DND-41 (cell line): ENCODE measurements around the gene TLE1.

Source experiments
- ATAC-seq: fragments of 200-7000 bp; cut with Tn5 transposase; 3 replicates; pipeline ENCODE4 v1.9.1; 2021; ENCODE audit warnings: low read depth; ENCODE audit not compliant: insufficient read depth
- DNase-seq: peaks from one replicate; pipeline ENCODE4 v3.0.0-alpha.2; 2020
- H2AFZ ChIP-seq: 2 replicates; pipeline ENCODE4 v1.6.0; 2012; ENCODE audit warnings: low read depth, low read length
- H3K27ac ChIP-seq: 2 replicates; pipeline ENCODE4 v1.5.1; 2012; ENCODE audit warnings: low read length, inconsistent platforms
- H3K27me3 ChIP-seq: fragments of 200-600 bp; sonication (generic); 2 replicates; pipeline ENCODE4 v1.6.0; 2012; ENCODE audit warnings: low read length, mild to moderate bottlenecking, inconsistent platforms; ENCODE audit not compliant: insufficient read depth, poor library complexity
- H3K36me3 ChIP-seq: 2 replicates; pipeline ENCODE4 v1.5.1; 2012; ENCODE audit warnings: low read length, inconsistent platforms; ENCODE audit not compliant: insufficient read depth
- H3K4me1 ChIP-seq: 2 replicates; pipeline ENCODE4 v1.5.1; 2012; ENCODE audit warnings: mild to moderate bottlenecking, low read length; ENCODE audit not compliant: insufficient read depth
- H3K4me2 ChIP-seq: 2 replicates; pipeline ENCODE4 v1.6.0; 2012; ENCODE audit warnings: mild to moderate bottlenecking, moderate library complexity, low read length, inconsistent platforms; ENCODE audit not compliant: insufficient read depth
- H3K4me3 ChIP-seq, 2 experiments: fragments of 200-600 bp in 1 of 2; shearing (Covaris generic) in 1 of 2; 2 replicates each; pipeline ENCODE4 v1.5.1; 2012 to 2016; ENCODE audit warnings: inconsistent platforms in 2 of 2, low read length in 2 of 2, mild to moderate bottlenecking in 2 of 2, low read depth in 1 of 2, moderate library complexity in 1 of 2
- H3K79me2 ChIP-seq: 2 replicates; pipeline ENCODE4 v1.6.0; 2012; ENCODE audit warnings: low read length, inconsistent platforms; ENCODE audit not compliant: insufficient read depth
- H3K9ac ChIP-seq: 2 replicates; pipeline ENCODE4 v1.6.0; 2012; ENCODE audit warnings: low read depth, mild to moderate bottlenecking, inconsistent platforms, low read length, moderate library complexity
- H3K9me3 ChIP-seq: 2 replicates; pipeline ENCODE4 v1.5.1; 2012; ENCODE audit warnings: low read length, moderate library complexity, mild to moderate bottlenecking, inconsistent platforms; ENCODE audit not compliant: insufficient read depth, severe bottlenecking
- H4K20me1 ChIP-seq: 2 replicates; pipeline ENCODE4 v1.6.0; 2012; ENCODE audit warnings: low read length; ENCODE audit not compliant: insufficient read depth
- CTCF ChIP-seq: IDR thresholded peaks from 2 replicates; pipeline ENCODE4 v1.5.1; 2012; ENCODE audit warnings: borderline replicate concordance, low read length, moderate library complexity, mild to moderate bottlenecking; ENCODE audit not compliant: poor library complexity, severe bottlenecking; ENCODE audit errors: extremely low read depth
- EZH2 ChIP-seq: IDR thresholded peaks from 3 replicates; pipeline ENCODE4 v1.6.1; 2012; ENCODE audit warnings: borderline replicate concordance, low read depth, mild to moderate bottlenecking, moderate library complexity, low read length, inconsistent platforms; ENCODE audit not compliant: severe bottlenecking

TLE1 gene

GRCh38 chr9:81605170-81605670 lies 84.1 kb downstream of the TLE1 start:
- Histone ChIP-seq H3K4me1 (peaks cover 16% of the 10 kb centered on the region), H3K4me3 (no peak overlapping the region), H2AFZ (no peak overlapping the region), H3K27ac (no peak overlapping the region), H4K20me1 (no peaks in the 10 kb centered on the region), H3K4me2 (no peak overlapping the region), H3K27me3 (no peaks in the 10 kb centered on the region), H3K9ac (no peak overlapping the region), H3K36me3 (peaks cover 11% of the 10 kb centered on the region), H3K79me2 (no peaks in the 10 kb centered on the region), H3K9me3 (no peaks in the 10 kb centered on the region)
- ATAC-seq: no peak
- TF ChIP-seq EZH2 (no peak), CTCF (no peak)
- DNase-seq: no peak

GRCh38 chr9:81604306-81605169 lies 84.8 kb downstream of the TLE1 start:
- Histone ChIP-seq H3K27ac (no peak overlapping the region), H3K79me2 (no peaks in the 10 kb centered on the region), H3K36me3 (peaks cover 11% of the 10 kb centered on the region), H3K9ac (no peak overlapping the region), H3K4me1 (peaks cover 9% of the 10 kb centered on the region), H4K20me1 (no peaks in the 10 kb centered on the region), H3K27me3 (no peaks in the 10 kb centered on the region), H3K4me2 (no peak overlapping the region), H3K4me3 (no peak overlapping the region), H3K9me3 (no peaks in the 10 kb centered on the region), H2AFZ (no peak overlapping the region)
- TF ChIP-seq CTCF: no peak
- TF ChIP-seq EZH2: no peak
- DNase-seq (no peak), ATAC-seq (0 out of 3 replicates have a peak, but pooled peaks have one; percentile 12)

GRCh38 chr9:81602887-81603680 lies 86.3 kb downstream of the TLE1 start:
- Histone ChIP-seq H3K27me3 (no peaks in the 10 kb centered on the region), H2AFZ (no peak overlapping the region), H4K20me1 (no peaks in the 10 kb centered on the region), H3K79me2 (no peaks in the 10 kb centered on the region), H3K4me2 (no peak overlapping the region), H3K4me1 (peaks cover 10% of the 10 kb centered on the region), H3K9me3 (no peaks in the 10 kb centered on the region), H3K4me3 (no peak overlapping the region), H3K27ac (no peak overlapping the region), H3K9ac (no peak overlapping the region), H3K36me3 (peaks cover 9% of the 10 kb centered on the region; the same call in 1 of the 2 replicates)
- DNase-seq (no peak), ATAC-seq (no peak)
- TF ChIP-seq EZH2 (no peak), CTCF (no peak)
